Calu3 (cell line): ENCODE data around the gene ZCCHC24. TPM values are rescaled to one million over a fixed set of nuclear protein-coding genes. Genes with fewer than 3 reads are reported as not detected.

Source experiments
- Bru-seq: library from RNA; stranded (reverse); fragments of 400-500 nt; gene quantifications from one replicate; lab custom pipeline; 2021; lab: Mats Ljungman, UMichigan
- BruChase-seq, 2 experiments: library from RNA; stranded (reverse); fragments of 400-500 nt; gene quantifications; one replicate each; lab custom pipeline; 2021; lab: Mats Ljungman, UMichigan
- BruUV-seq: library from RNA; stranded (reverse); fragments of 400-500 nt; replicated peaks from 2 replicates; lab custom pipeline; 2021; lab: Mats Ljungman, UMichigan
- CTCF ChIA-PET: fragments of 300-600 bp; sonication (Branson Sonifier 250); formaldehyde crosslinking; loops from one replicate; lab custom pipeline; 2022; ENCODE audit warnings: antibody characterized with exemption; lab: Charles Lee
- DNase-seq: peaks from one replicate; pipeline ENCODE4 v3.0.0; 2022
- H3K27ac Mint-ChIP-seq: one replicate; pipeline ENCODE4 v1.8.0; 2022; ENCODE audit warnings: mixed read lengths; ENCODE audit not compliant: unreplicated experiment
- H3K27me3 Mint-ChIP-seq: one replicate; pipeline ENCODE4 v1.8.0; 2022; ENCODE audit warnings: mixed read lengths; ENCODE audit not compliant: unreplicated experiment
- H3K36me3 Mint-ChIP-seq: one replicate; pipeline ENCODE4 v1.8.0; 2022; ENCODE audit warnings: mild to moderate bottlenecking, moderate library complexity, mixed read lengths; ENCODE audit not compliant: insufficient read depth, unreplicated experiment
- H3K4me1 Mint-ChIP-seq: one replicate; pipeline ENCODE4 v1.8.0; 2022; ENCODE audit warnings: mild to moderate bottlenecking, low read depth, mixed read lengths; ENCODE audit not compliant: unreplicated experiment
- H3K4me3 Mint-ChIP-seq: one replicate; pipeline ENCODE4 v1.8.0; 2022; ENCODE audit warnings: mild to moderate bottlenecking, low read depth, moderate library complexity, mixed read lengths; ENCODE audit not compliant: unreplicated experiment
- H3K9me3 Mint-ChIP-seq: one replicate; pipeline ENCODE4 v1.8.0; 2022; ENCODE audit warnings: low read depth, mixed read lengths; ENCODE audit not compliant: unreplicated experiment
- CTCF ChIP-seq: fragments of 200-600 bp; IDR thresholded peaks from one replicate; pipeline ENCODE4 v1.8.0; 2022; ENCODE audit warnings: antibody characterized with exemption; ENCODE audit not compliant: unreplicated experiment
- intact Hi-C: fragments of 100-400 bp; cut with micrococcal nuclease; formaldehyde crosslinking; loops from one replicate; pipeline ENCODE4 v1.10.0; 2022; ENCODE audit not compliant: unreplicated experiment
- long read RNA-seq: library from polyadenylated mRNA; stranded (forward); transcript quantifications from one replicate; pipeline ENCODE4 v2.0.0, GENCODE V29; 2022
- total RNA-seq: library from RNA; stranded (reverse); gene quantifications from 2 replicates; pipeline ENCODE4 v1.2.3, GENCODE V29; 2022

The ZCCHC24 gene
- total RNA-seq: 0.98 and 1.4 TPM in 2 replicates
- Bru-seq, nascent RNA: percentile 33 among the genes with signal in this experiment
- percentile 26 among the genes with signal in this experiment for BruChase-seq, experiment 1, labeled RNA remaining after a 6-hour chase
- BruChase-seq, experiment 2, labeled RNA remaining after a 2-hour chase: percentile 34 among the genes with signal in this experiment
- long read RNA-seq: 0 reads

- no peak for TF ChIP-seq CTCF
- intact Hi-C loops: no loop called here
- CTCF ChIA-PET: interaction anchor here (0.6 to 1.5 kb wide), 7 partner anchors 22 to 71 kb away, joined by 3 to 6 read pairs (median 5); no protein-coding TSS in a partner anchor
- BruUV-seq: no TSS peak
- peaks cover 56% of the 10 kb centered on the region for H3K27me3 Mint-ChIP-seq
- peak within 1 kb of the TSS; percentile 70 for H3K4me3 Mint-ChIP-seq
- H3K9me3 Mint-ChIP-seq: no peaks in the 10 kb centered on the region
- H3K4me1 Mint-ChIP-seq: peaks cover 29% of the 10 kb centered on the region
- peak within 1 kb of the TSS; percentile 41 for H3K27ac Mint-ChIP-seq
- DNase-seq: peak; percentile 98
- H3K36me3 Mint-ChIP-seq: peaks cover 25% of the 10 kb centered on the region
Measured at GRCh38 chr10:79445161-79445976, at the start of gene ZCCHC24. Gene ZCCHC24 (minus strand): TSS chr10:79445624. CDS start chr10:79445440, 184 bp downstream.

GRCh38 chr10:79493806-79494205, 48.4 kb upstream of the ZCCHC24 start:
- Mint-ChIP-seq H3K36me3 (no peaks in the 10 kb centered on the region), H3K27ac (no peak overlapping the region), H3K4me1 (peaks cover under 1% of the 10 kb centered on the region), H3K9me3 (no peaks in the 10 kb centered on the region), H3K27me3 (peaks cover 82% of the 10 kb centered on the region), H3K4me3 (no peak overlapping the region)
- DNase-seq: no peak
- no TSS peak for BruUV-seq
- no peak for TF ChIP-seq CTCF
- intact Hi-C loops: no loop called here
- CTCF ChIA-PET: interaction anchor here (0.6 kb wide), 1 partner anchor 897 kb away, joined by 4 read pairs; no protein-coding TSS in a partner anchor

- TF ChIP-seq CTCF: no peak
- peaks cover 82% of the 10 kb centered on the region for H3K27me3 Mint-ChIP-seq
- no peak overlapping the region for H3K27ac Mint-ChIP-seq
- BruUV-seq: no TSS peak
- H3K36me3 Mint-ChIP-seq: no peaks in the 10 kb centered on the region
- peaks cover 10% of the 10 kb centered on the region for H3K4me1 Mint-ChIP-seq
- DNase-seq: no peak
- CTCF ChIA-PET: interaction anchor here (1.1 kb wide), 1 partner anchor 118 kb away, joined by 5 read pairs; no protein-coding TSS in a partner anchor
- no peak overlapping the region for H3K4me3 Mint-ChIP-seq
- intact Hi-C loops: no loop called here
- no peaks in the 10 kb centered on the region for H3K9me3 Mint-ChIP-seq
Measured at GRCh38 chr10:79492839-79493238, 47.4 kb upstream of the ZCCHC24 start.

- H3K27ac Mint-ChIP-seq: no peak overlapping the region
- peaks cover 81% of the 10 kb centered on the region for H3K27me3 Mint-ChIP-seq
- no peak for TF ChIP-seq CTCF
- H3K4me3 Mint-ChIP-seq: no peak overlapping the region
- CTCF ChIA-PET: interaction anchor here (1.1 kb wide), 1 partner anchor 117 kb away, joined by 5 read pairs; no protein-coding TSS in a partner anchor
- no peaks in the 10 kb centered on the region for H3K9me3 Mint-ChIP-seq
- intact Hi-C loops: no loop called here
- no TSS peak for BruUV-seq
- no peak for DNase-seq
- H3K4me1 Mint-ChIP-seq: peaks cover 13% of the 10 kb centered on the region
- H3K36me3 Mint-ChIP-seq: no peaks in the 10 kb centered on the region
Measured at GRCh38 chr10:79492256-79492655, 46.8 kb upstream of the ZCCHC24 start.
